Stomach (tissue), 4 donors: ENCODE data around the gene AGAP9.
"Not testable (repeated sequence)": the region's sequence is repeated elsewhere in the genome, so short reads cannot be mapped to it uniquely, and the experiment has no call there.

Experiments used
- POLR2A ChIP-seq, 4 donors: fragments of 450-650 bp; IDR thresholded peaks; one replicate each; pipeline ENCODE4 v1.6.1; 2016; ENCODE audit warnings: antibody characterized with exemption in 4 of 4, control low read depth in 2 of 4, mild to moderate bottlenecking in 1 of 4, moderate library complexity in 1 of 4
- POLR2AphosphoS5 ChIP-seq, 3 donors: sonication (generic); formaldehyde crosslinking; IDR thresholded peaks; one replicate each; pipeline ENCODE4 v1.6.1; 2016; ENCODE audit warnings: antibody characterized with exemption in 3 of 3

- TF ChIP-seq POLR2AphosphoS5 (IDR thresholded peaks at IDR 0.05), result peak in 1 of 3 donors; percentile 40
- not testable (repeated sequence) for TF ChIP-seq POLR2A (IDR thresholded peaks at IDR 0.05)
Observed at GRCh38 chr10:47552719-47553118, 29.3 kb upstream of the AGAP9 start.
